ENCODE results near the gene ATG4D.

The ATG4D gene

GRCh38 chr19:10566658-10567410, 23.1 kb downstream of the ATG4D start:
- no peak for ATAC-seq
- TF ChIP-seq CSDC2 (CRISPR knock-in tag; IDR thresholded peaks at IDR 0.05) (no peak), TOX (CRISPR knock-in tag; IDR thresholded peaks at IDR 0.05; ENCODE audit: borderline replicate concordance) (no peak), ARNTL (CRISPR knock-in tag; IDR thresholded peaks at IDR 0.05; ENCODE audit: borderline replicate concordance, low read depth) (no peak), TSHZ2 (CRISPR knock-in tag; IDR thresholded peaks at IDR 0.05) (no peak), ZNF8 (CRISPR knock-in tag; IDR thresholded peaks at IDR 0.05) (no peak), CSRNP3 (CRISPR knock-in tag; IDR thresholded peaks at IDR 0.05) (no peak), PATZ1 (CRISPR knock-in tag; IDR thresholded peaks at IDR 0.05; ENCODE audit: borderline replicate concordance) (no peak), ZNF565 (CRISPR knock-in tag; conservative IDR thresholded peaks at IDR 0.05; ENCODE audit: low read depth) (no peak), OSR1 (CRISPR knock-in tag; IDR thresholded peaks at IDR 0.05) (no peak), ZFP30 (CRISPR knock-in tag; IDR thresholded peaks at IDR 0.05) (no peak), PPARA (CRISPR knock-in tag; IDR thresholded peaks at IDR 0.05; ENCODE audit: borderline replicate concordance) (no peak)

GRCh38 chr19:10567656-10568055, 24.0 kb downstream of the ATG4D start:
- ATAC-seq, result no peak
- TF ChIP-seq OSR1 (CRISPR knock-in tag; IDR thresholded peaks at IDR 0.05) (no peak), ZFP3 (CRISPR knock-in tag; IDR thresholded peaks at IDR 0.05) (no peak), CSDC2 (CRISPR knock-in tag; IDR thresholded peaks at IDR 0.05) (no peak), ISL1 (CRISPR knock-in tag; IDR thresholded peaks at IDR 0.05) (no peak), TSHZ2 (CRISPR knock-in tag; IDR thresholded peaks at IDR 0.05) (no peak), ZC3H10 (CRISPR knock-in tag; IDR thresholded peaks at IDR 0.05) (no peak), ZFP30 (CRISPR knock-in tag; IDR thresholded peaks at IDR 0.05) (no peak), ARNTL (CRISPR knock-in tag; IDR thresholded peaks at IDR 0.05; ENCODE audit: borderline replicate concordance, low read depth) (no peak)

- TF ChIP-seq POU6F1 (CRISPR knock-in tag; IDR thresholded peaks at IDR 0.05; ENCODE audit: borderline replicate concordance, low read depth), result no peak
- no peak for TF ChIP-seq ISL1 (CRISPR knock-in tag; IDR thresholded peaks at IDR 0.05)
- TF ChIP-seq CSRNP3 (CRISPR knock-in tag; IDR thresholded peaks at IDR 0.05), result no peak
- TF ChIP-seq CSDC2 (CRISPR knock-in tag; IDR thresholded peaks at IDR 0.05), result no peak
- TF ChIP-seq ZNF8 (CRISPR knock-in tag; IDR thresholded peaks at IDR 0.05), result no peak
- no peak for TF ChIP-seq ZNF565 (CRISPR knock-in tag; conservative IDR thresholded peaks at IDR 0.05; ENCODE audit: low read depth)
- TF ChIP-seq ZFP3 (CRISPR knock-in tag; IDR thresholded peaks at IDR 0.05), result no peak
- no peak for TF ChIP-seq ZNF70 (CRISPR knock-in tag; IDR thresholded peaks at IDR 0.05)
- no peak for TF ChIP-seq RARB (CRISPR knock-in tag; IDR thresholded peaks at IDR 0.05)
- no peak for TF ChIP-seq PPARA (CRISPR knock-in tag; IDR thresholded peaks at IDR 0.05; ENCODE audit: borderline replicate concordance)
- TF ChIP-seq OSR1 (CRISPR knock-in tag; IDR thresholded peaks at IDR 0.05), result no peak
- no peak for TF ChIP-seq ESRRG (CRISPR knock-in tag; IDR thresholded peaks at IDR 0.05)
- TF ChIP-seq ZFP30 (CRISPR knock-in tag; IDR thresholded peaks at IDR 0.05), result no peak
- ATAC-seq, result no peak
Observed at GRCh38 chr19:10568062-10568825, 24.5 kb downstream of the ATG4D start.

Measured in SK-N-SH treated with all-trans-retinoic acid at 6 μM for 48 hours (cell line).